NT2/D1 (cell line): Measurements from ENCODE around the gene ATXN2.
A peak's percentile ranks its signal among the peaks of the same experiment; 100 is the strongest.

Source experiments
- DNase-seq: peaks from one replicate; pipeline ENCODE4 v3.0.0-alpha.2; 2011; ENCODE audit warnings: low read depth, low spot score
- H3K27me3 ChIP-seq: 2 replicates; pipeline ENCODE4 v1.6.0; 2011; ENCODE audit warnings: mild to moderate bottlenecking; ENCODE audit not compliant: insufficient read length, insufficient read depth
- H3K36me3 ChIP-seq: 2 replicates; pipeline ENCODE4 v1.6.1; 2011; ENCODE audit warnings: mild to moderate bottlenecking, low read length, mixed read lengths; ENCODE audit not compliant: insufficient read depth, insufficient read length
- H3K4me1 ChIP-seq: 2 replicates; pipeline ENCODE4 v1.5.1; 2011; ENCODE audit not compliant: insufficient read depth, insufficient read length
- H3K4me3 ChIP-seq: 2 replicates; pipeline ENCODE4 v1.5.1; 2011; ENCODE audit warnings: low read depth; ENCODE audit not compliant: insufficient read length
- H3K9ac ChIP-seq: 2 replicates; pipeline ENCODE4 v1.6.0; 2011; ENCODE audit warnings: low read depth; ENCODE audit not compliant: insufficient read length
- H3K9me3 ChIP-seq: 2 replicates; pipeline ENCODE4 v1.5.1; 2011; ENCODE audit warnings: mild to moderate bottlenecking, low read length; ENCODE audit not compliant: insufficient read depth
- SUZ12 ChIP-seq: IDR thresholded peaks from 2 replicates; pipeline ENCODE4 v1.6.1; 2011; ENCODE audit not compliant: insufficient read length, insufficient read depth; ENCODE audit errors: extremely low read depth
- YY1 ChIP-seq: IDR thresholded peaks from 2 replicates; pipeline ENCODE4 v1.6.1; 2011; ENCODE audit not compliant: insufficient read length, insufficient read depth
- ZNF274 ChIP-seq: IDR thresholded peaks from 2 replicates; pipeline ENCODE4 v1.6.1; 2011; ENCODE audit warnings: mild to moderate bottlenecking, low read depth, low read length

The ATXN2 gene

DNA sequence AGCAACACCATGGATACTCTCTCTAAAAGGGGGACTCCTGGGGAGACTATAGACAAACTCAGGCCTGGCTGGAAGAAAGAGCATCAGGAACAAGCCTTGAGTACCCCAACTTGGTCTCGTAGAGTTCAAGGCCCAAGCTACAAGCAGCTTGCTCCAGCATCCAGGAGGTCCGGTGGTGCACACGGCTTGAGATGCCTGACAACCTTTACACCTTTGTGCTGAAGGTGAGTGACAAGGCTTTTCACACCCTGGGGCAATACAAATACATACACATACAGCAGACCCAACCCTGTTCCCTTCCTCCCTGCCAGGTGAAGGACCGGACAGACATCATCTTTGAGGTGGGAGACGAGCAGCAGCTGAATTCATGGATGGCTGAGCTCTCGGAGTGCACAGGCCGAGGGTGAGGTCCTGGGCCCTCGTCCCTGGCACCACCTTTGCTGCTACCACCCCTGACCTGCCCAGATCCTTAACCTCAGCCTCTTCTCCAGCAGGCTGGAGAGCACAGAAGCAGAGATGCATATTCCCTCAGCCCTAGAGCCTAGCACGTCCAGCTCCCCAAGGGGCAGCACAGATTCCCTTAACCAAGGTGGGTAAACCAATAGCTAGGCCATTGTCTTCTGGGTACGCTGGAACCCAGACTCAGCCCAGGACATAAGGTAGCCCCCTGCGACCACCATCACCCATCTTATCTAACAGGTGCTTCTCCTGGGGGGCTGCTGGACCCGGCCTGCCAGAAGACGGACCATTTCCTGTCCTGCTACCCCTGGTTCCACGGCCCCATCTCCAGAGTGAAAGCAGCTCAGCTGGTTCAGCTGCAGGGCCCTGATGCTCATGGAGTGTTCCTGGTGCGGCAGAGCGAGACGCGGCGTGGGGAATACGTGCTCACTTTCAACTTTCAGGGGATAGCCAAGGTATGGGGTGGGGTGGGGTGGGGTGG is 152.2 kb downstream of the ATXN2 start:
- Histone ChIP-seq H3K36me3 (peaks cover 93% of the 10 kb centered on the region), H3K9me3 (no peaks in the 10 kb centered on the region), H3K27me3 (no peaks in the 10 kb centered on the region), H3K9ac (no peak overlapping the region), H3K4me1 (peaks cover 33% of the 10 kb centered on the region), H3K4me3 (no peak overlapping the region)
- TF ChIP-seq YY1 = no peak
- TF ChIP-seq ZNF274 = no peak
- no peak for TF ChIP-seq SUZ12
- no peak for DNase-seq

DNA sequence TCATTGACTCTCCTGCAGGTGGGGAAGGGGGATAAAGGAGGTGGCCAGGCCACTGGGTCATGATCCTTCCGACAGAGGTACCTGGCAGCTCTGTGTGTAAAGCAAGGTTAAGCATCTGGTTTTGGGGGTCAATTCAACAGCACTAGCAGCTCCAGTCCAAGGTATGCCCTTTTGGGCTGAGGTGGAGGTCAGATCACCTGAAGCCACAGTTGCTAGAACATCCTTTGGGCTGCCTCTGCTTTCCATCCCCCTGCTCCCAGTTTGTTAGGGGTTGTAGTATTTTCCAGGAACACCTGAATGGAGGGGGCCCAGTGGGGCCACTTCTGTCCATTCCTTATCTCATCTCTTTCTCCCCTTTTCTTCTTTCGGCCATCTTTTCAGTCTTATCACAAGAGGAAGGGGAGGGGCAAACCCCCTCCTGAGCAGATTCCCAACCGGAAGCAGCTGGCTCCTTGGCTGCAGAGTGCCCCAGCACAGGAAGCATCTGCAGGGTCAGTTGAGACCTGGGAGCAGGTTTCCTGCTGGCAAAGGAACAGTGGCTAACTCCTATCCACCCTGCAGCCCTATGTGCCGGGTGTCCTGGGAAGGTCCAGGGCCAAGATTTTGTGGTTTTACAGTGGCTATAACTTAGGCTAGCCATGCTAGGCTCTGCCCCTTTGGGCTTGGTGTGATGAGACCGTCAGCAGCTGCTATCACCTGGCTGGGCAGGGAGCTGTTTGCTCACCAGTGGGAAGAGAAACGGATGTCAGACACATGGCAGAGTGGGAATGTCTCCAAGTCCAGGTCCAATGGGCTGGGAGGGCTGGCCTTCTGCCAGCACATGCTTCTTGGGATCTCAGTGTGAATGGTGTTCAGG is 153.2 kb downstream of the ATXN2 start:
- no peak overlapping the region for H3K4me3 ChIP-seq
- H3K27me3 ChIP-seq = no peaks in the 10 kb centered on the region
- H3K9me3 ChIP-seq = no peaks in the 10 kb centered on the region
- peaks cover 35% of the 10 kb centered on the region for H3K4me1 ChIP-seq
- DNase-seq = no peak
- no peak for TF ChIP-seq ZNF274
- no peak for TF ChIP-seq SUZ12
- no peak for TF ChIP-seq YY1
- H3K9ac ChIP-seq = peak overlapping the region; percentile 29
- peaks cover 90% of the 10 kb centered on the region for H3K36me3 ChIP-seq

DNA sequence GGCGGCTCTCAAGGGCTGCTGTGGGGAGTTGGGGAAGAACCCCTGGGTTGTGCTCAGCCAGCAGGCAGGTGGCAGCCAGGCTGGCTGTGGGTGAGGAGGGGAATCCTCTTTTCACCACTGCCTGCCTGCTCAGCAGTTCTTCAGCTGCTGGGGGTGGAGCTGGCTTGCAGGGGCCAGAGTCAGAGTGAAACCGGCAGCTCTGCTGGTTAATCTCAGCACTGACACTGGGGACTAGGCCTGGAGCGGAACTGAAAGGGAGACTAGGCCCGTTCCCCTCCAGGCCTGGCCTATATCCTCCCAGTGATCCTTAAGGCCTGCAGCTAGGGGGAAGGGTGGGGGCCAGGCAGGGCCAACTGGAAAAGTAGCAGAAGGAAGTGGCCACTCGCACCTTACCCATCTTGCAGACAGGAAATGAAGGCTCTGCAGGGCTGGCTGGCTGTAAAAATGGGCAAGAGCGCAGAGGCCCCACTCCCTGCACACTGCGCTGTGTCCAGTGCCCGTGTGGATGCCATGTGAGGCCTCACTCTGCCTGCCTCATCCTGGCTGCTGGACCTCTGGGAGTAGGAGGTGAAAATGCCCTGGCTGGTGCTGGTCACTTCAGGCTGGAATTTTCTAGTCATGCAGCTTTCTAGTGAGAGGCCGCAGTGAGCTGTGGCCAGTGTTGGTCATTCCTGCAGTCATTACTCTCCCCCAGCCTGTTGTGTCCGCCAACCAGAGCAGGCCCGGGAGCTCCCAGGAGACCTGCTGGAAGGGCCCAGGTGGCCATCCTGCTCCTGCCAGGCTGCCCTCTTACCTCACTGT is 154.0 kb downstream of the ATXN2 start:
- Histone ChIP-seq H3K27me3 (no peaks in the 10 kb centered on the region), H3K4me3 (no peak overlapping the region), H3K4me1 (peaks cover 40% of the 10 kb centered on the region), H3K9ac (peak overlapping the region; percentile 72), H3K36me3 (peaks cover 90% of the 10 kb centered on the region), H3K9me3 (no peaks in the 10 kb centered on the region)
- TF ChIP-seq YY1 (no peak), SUZ12 (no peak), ZNF274 (no peak)
- DNase-seq = no peak

DNA sequence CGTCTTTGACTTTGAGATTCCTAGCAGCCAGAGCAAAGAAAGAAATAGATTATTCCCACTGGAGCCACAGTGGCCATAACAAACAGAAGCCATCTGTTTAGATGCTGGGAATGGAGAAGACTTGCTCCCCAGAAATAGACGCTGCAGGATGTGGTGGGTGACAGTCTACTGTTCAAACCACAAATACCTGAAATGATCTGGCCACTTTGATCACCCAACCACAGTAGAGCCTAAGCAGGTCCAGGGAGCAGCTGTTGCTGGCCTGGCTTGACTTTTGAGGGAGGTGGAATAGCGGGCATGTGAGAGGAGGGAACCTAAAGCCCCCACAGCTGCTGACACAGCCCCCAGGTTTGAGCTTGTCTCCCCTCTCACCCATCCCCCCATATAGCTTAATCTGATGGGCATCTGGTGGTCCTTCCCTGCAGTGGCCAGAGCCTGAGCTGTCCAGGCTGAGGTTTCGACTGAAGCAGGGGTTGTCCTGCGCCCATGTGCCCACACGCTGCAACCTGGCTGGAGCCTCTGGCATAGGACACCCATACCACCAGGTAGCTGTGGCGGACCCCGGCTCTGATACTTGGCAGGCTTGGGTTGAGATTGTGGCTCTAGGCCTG is 154.7 kb downstream of the ATXN2 start:
- Histone ChIP-seq H3K9me3 (no peaks in the 10 kb centered on the region), H3K36me3 (peaks cover 90% of the 10 kb centered on the region), H3K4me3 (no peak overlapping the region), H3K9ac (peak overlapping the region; percentile 62), H3K4me1 (peaks cover 46% of the 10 kb centered on the region), H3K27me3 (no peaks in the 10 kb centered on the region)
- no peak for DNase-seq
- TF ChIP-seq ZNF274 (no peak), SUZ12 (no peak), YY1 (no peak)

DNA sequence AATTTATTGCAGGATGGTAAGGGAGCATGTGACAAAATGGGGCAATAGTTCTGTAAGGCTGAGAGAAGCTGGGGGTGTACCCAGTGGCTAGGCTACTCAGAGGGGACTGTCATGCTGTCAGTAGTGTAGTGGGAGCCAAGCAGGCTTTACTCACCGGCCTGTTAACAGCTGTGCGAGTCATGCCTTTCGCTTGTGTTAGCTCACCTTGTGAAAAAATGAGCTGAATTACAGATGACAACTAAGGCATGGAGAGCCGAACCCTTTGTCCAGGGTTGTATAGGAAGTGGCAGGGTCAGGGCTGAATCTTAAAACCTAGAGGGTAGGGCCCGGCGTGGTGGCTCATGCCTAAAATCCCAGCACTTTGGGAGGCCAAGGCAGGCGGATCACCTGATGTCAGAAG is 155.5 kb downstream of the ATXN2 start:
- TF ChIP-seq YY1 = no peak
- TF ChIP-seq SUZ12 = no peak
- no peak for TF ChIP-seq ZNF274
- peaks cover 84% of the 10 kb centered on the region for H3K36me3 ChIP-seq
- H3K4me1 ChIP-seq = peaks cover 48% of the 10 kb centered on the region
- DNase-seq = no peak
- H3K27me3 ChIP-seq = no peaks in the 10 kb centered on the region
- no peak overlapping the region for H3K9ac ChIP-seq
- no peaks in the 10 kb centered on the region for H3K9me3 ChIP-seq
- no peak overlapping the region for H3K4me3 ChIP-seq

DNA sequence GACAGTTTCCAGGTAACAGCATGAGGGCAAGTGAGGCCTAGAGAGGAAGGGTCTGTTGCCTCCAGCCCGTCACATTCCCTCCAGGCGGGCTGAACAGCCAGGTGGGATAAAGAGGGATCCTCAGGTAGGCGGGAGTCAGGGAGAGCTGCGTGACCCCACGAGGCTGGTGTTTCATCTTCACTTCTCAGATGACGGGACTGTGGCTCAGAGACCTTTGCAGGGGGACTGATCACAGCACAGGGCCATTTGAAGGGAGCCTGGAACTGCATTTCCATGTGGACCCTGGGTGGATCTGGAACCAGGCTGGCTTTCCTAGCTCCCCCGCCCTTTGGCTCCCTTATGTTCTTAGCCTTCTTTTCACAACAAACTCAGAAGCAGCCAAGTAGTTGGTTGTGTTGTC is 156.0 kb downstream of the ATXN2 start:
- no peak overlapping the region for H3K9ac ChIP-seq
- H3K9me3 ChIP-seq = no peaks in the 10 kb centered on the region
- H3K36me3 ChIP-seq = peaks cover 79% of the 10 kb centered on the region
- no peak for DNase-seq
- no peak overlapping the region for H3K4me3 ChIP-seq
- H3K27me3 ChIP-seq = no peaks in the 10 kb centered on the region
- peaks cover 53% of the 10 kb centered on the region for H3K4me1 ChIP-seq
- TF ChIP-seq YY1 = no peak
- no peak for TF ChIP-seq ZNF274
- TF ChIP-seq SUZ12 = no peak
